Measurements from ENCODE around the gene CLRN3. TPM values are rescaled to one million over a fixed set of nuclear protein-coding genes. Genes with fewer than 3 reads are reported as not detected.

CLRN3 gene
- total and polyA plus RNA-seq, 9 of the 15 experiments (the other 6 are each of a cell fraction or from before 2014, with no cell fraction given) = not detected

GRCh38 chr10:127908959-127909267, 16.2 kb upstream of the CLRN3 start (continued):
- TF ChIP-seq, protein P1, sequence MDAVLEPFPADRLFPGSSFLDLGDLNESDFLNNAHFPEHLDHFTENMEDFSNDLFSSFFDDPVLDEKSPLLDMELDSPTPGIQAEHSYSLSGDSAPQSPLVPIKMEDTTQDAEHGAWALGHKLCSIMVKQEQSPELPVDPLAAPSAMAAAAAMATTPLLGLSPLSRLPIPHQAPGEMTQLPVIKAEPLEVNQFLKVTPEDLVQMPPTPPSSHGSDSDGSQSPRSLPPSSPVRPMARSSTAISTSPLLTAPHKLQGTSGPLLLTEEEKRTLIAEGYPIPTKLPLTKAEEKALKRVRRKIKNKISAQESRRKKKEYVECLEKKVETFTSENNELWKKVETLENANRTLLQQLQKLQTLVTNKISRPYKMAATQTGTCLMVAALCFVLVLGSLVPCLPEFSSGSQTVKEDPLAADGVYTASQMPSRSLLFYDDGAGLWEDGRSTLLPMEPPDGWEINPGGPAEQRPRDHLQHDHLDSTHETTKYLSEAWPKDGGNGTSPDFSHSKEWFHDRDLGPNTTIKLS (IDR thresholded peaks at IDR 0.05; ENCODE audit: borderline replicate concordance, low read depth) = no peak
- TF ChIP-seq HINFP (tag; conservative IDR thresholded peaks at IDR 0.05; ENCODE audit: low read depth) (no peak), NFIC (IDR thresholded peaks at IDR 0.05) (no peak), ZFPM2 (CRISPR knock-in tag; IDR thresholded peaks at IDR 0.05) (no peak), ZNF175 (CRISPR knock-in tag; IDR thresholded peaks at IDR 0.05; ENCODE audit: low read depth) (no peak), TAF7 (tag; IDR thresholded peaks at IDR 0.05) (no peak)
- TF ChIP-seq, protein P2, sequence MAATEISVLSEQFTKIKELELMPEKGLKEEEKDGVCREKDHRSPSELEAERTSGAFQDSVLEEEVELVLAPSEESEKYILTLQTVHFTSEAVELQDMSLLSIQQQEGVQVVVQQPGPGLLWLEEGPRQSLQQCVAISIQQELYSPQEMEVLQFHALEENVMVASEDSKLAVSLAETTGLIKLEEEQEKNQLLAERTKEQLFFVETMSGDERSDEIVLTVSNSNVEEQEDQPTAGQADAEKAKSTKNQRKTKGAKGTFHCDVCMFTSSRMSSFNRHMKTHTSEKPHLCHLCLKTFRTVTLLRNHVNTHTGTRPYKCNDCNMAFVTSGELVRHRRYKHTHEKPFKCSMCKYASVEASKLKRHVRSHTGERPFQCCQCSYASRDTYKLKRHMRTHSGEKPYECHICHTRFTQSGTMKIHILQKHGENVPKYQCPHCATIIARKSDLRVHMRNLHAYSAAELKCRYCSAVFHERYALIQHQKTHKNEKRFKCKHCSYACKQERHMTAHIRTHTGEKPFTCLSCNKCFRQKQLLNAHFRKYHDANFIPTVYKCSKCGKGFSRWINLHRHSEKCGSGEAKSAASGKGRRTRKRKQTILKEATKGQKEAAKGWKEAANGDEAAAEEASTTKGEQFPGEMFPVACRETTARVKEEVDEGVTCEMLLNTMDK (IDR thresholded peaks at IDR 0.05; ENCODE audit: borderline replicate concordance, insufficient read depth, low read depth, low read length, poor library complexity, severe bottlenecking) = no peak
- TF ChIP-seq, protein P3, sequence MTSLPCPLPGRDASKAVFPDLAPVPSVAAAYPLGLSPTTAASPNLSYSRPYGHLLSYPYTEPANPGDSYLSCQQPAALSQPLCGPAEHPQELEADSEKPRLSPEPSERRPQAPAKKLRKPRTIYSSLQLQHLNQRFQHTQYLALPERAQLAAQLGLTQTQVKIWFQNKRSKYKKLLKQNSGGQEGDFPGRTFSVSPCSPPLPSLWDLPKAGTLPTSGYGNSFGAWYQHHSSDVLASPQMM (CRISPR knock-in tag; IDR thresholded peaks at IDR 0.05) = no peak
- TF ChIP-seq, protein P4, sequence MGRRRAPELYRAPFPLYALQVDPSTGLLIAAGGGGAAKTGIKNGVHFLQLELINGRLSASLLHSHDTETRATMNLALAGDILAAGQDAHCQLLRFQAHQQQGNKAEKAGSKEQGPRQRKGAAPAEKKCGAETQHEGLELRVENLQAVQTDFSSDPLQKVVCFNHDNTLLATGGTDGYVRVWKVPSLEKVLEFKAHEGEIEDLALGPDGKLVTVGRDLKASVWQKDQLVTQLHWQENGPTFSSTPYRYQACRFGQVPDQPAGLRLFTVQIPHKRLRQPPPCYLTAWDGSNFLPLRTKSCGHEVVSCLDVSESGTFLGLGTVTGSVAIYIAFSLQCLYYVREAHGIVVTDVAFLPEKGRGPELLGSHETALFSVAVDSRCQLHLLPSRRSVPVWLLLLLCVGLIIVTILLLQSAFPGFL (CRISPR knock-in tag; IDR thresholded peaks at IDR 0.05) = no peak
